ENCODE measurements around the gene LATS1.
"Not testable (repeated sequence)": the region's sequence is repeated elsewhere in the genome, so short reads cannot be mapped to it uniquely, and the experiment has no call there.

LATS1 gene

DNA sequence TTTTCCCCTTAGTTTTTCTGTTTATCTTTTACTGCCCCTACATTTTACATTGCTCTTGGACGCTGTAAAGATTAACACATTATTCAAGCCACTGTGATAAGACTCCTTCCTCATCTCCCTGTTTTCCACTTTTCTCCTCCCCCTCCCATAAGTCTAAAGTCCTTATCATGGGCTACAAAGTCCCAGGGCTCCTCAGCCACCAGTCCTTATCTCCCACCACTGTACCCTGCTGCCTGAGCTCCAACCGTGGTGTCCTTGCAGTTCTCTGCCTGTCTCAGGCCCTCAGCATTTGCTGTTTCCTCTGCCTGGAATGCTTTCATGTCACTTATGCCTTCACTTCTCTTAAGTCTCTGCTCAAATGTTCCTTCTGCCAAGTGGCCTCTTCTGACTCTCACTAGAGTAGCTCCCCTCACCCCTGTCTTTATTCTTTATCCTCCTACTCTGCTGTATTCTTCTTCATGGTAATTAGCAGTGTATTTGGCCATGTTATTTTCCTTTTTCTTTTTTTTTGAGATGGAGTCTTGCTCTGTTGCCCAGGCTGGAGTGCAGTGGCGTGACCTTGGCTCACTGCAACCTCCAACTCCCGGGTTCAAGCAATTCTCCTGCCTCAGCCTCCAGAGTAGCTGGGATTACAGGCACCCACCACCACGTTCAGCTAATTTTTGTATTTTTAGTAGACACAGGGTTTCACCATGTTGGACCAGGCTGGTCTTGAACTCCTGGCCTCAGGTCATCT is 10.8 kb upstream of the LATS1 start:
- DNase-seq = no peak

- no peak for DNase-seq
Observed at GRCh38 chr6:149727793-149728498, 10.0 kb upstream of the LATS1 start.

- DNase-seq = no peak
Observed at GRCh38 chr6:149725785-149726184, 7.9 kb upstream of the LATS1 start.

DNA sequence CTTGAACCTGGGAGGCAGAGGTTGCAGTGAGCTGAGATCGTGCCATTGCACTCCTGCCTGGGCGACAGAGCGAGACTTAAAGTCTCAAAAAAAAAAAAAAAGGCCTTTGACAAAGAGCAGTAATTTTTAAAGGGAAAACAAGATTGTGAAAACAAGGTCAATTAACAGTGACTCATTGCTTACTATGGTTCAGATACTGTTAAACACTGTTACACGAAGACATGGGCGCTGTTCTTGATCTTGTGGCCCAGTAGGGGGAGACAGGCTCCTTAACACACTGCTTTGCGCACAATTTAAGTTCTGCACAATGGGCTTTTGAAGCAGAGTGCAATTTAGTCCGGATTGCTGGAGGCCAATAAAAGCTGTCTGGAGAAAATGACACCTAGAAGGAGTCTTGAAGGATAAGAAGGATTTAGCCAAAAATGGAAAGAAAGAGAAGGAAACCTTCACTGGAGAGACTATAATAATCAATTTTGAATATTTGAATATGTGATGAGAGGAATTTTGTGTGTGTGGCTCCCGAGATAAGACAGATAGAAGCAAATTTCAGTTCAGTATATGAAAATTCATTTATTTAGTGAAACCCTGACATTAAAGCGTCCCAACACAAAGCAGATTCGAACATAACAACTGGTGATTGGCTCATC is 6.0 kb upstream of the LATS1 start:
- DNase-seq = no peak

- DNase-seq = no peak
Observed at GRCh38 chr6:149723262-149723661, 5.4 kb upstream of the LATS1 start.

DNA sequence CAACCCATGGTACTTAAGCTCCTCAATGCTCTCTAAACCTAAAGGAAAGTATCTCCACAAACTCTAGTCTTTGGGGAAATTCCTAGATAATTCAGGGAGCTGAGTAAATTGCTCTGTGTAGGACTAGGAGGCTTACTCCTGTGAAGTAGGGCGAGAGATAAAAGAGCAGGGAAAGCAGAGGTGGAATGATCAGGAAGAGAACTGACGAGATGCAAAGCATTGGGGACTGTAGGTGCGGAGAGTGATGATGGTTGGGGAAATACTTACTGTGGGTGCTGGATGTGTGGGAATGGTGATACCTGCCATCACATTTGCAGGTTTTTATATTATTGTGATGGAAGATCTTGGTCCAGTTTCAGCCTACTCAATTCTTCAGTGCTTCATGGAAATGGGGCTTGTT is 1.6 kb upstream of the LATS1 start:
- no peak for DNase-seq

DNA sequence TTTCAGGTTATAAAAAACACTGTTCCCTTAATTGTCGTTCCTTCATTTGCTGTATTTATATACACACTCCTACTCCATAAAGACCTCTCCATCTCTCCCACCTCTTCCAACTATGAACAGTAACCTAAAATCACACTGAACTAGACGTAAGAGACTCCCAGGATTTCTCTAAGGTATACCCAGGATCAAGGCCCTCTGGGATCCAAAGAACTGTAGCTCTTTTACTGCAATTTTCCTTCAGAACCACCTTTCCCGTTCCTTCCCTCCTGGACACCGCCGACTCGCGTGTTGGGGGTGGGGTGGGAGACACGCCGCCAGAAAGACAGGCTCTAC is 680 bp downstream of the LATS1 start:
- DNase-seq = no peak

DNA sequence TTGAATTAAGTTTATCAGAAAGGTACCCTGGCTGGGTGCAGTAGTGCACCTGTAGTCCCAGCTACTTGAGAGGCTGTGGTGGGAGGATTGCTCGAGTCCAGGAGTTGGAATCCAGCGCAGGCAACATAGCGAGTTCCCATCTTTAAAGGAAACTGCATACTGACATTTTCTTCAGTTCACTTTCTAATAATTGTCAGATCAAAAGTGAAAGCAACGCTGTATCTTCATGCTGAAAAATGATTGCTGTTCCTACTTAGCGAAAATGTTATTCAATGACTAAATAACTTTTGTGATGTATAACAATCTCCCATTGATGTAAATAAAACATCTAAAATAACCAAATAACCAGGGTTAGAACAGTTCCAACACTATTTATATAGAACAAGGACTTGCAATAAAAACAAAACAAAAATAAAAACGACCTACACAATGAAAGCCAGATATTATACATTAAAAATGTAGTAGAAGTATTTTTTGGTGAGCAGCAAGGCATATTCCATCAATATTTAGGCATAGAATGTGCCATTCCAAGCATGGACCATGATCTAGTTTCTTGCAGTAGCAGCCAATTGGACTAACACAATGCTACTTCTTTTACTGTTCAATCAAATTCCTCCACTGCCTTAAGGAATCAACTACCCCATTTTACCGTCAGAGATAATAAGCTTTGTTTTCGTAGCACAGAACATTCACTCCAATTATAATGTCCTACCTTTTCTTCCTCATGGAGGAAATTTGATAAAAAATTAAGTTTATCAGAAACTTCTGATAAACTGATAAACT is 1.5 kb downstream of the LATS1 start:
- DNase-seq = no peak

- no peak for DNase-seq
Observed at GRCh38 chr6:149714442-149714841, 3.5 kb downstream of the LATS1 start.

GRCh38 chr6:149711711-149712110 is 6.2 kb downstream of the LATS1 start:
- DNase-seq = no peak

GRCh38 chr6:149701714-149702113 is 16.2 kb downstream of the LATS1 start:
- DNase-seq = no peak

GRCh38 chr6:149699150-149699549 is 18.8 kb downstream of the LATS1 start:
- DNase-seq = no peak

DNA sequence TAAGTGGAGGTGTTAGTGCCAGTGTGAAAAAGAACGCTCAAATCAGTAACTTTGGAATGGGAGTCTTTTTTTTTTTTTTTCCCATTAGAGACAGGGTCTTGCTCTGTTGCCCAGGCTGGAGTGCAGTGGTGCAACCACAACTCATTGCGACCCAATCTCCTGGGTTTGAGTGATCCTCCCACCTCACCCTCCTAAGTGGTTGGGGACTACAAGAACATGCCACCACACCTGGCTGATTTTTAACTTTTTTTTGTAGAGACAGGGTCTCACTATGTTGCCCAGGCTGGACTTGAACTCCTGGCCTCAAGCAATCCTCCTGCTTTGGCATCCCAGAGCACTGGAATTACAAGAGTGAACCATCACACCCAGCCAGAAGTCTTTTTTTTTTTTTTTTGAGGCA is 19.7 kb downstream of the LATS1 start:
- no peak for DNase-seq

DNA sequence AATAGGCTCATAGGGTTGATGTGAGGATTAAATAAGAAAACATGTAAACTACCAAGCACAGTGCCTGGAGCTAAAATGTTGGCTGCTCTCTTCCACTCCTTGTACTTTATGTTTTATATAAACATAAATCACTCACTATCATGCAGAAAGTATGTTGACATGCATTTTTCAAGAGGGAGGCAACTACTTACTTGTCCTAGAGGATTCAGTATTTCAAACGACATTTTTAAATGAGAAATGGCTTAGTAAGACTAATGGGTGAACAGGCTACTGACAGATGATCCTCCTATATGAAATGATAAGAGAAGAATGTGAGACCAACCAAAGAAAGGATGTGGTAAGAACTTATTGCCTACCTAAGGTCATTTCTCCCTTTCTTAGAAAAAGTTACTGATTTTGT is 21.0 kb downstream of the LATS1 start:
- no peak for DNase-seq

GRCh38 chr6:149694921-149695320 is 23.0 kb downstream of the LATS1 start:
- DNase-seq = no peak

- no peak for DNase-seq
Observed at GRCh38 chr6:149691201-149691600, 26.7 kb downstream of the LATS1 start.

GRCh38 chr6:149686230-149686629 is 31.7 kb downstream of the LATS1 start:
- DNase-seq = no peak

GRCh38 chr6:149683256-149683859 is 34.5 kb downstream of the LATS1 start:
- DNase-seq = no peak

DNA sequence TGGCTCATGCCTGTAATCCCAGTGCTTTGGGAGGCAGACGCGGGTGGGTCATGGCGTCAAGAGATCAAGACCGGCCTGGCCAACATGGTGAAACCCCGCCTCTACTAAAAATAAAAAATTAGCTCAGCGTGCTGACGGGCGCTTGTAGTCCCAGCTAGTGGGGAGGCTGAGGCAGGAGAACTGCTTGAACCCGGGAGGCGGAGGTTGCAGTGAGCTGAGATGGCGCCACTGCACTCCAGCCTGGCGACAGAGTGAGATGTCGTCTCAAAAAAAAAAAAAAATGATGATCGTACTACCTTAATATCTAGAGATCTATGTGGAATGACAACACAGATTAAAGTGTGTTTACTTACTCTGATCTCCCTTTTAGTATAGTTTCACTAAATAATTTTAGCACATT is 36.1 kb downstream of the LATS1 start:
- not testable (repeated sequence) for DNase-seq

GRCh38 chr6:149681209-149681608 is 36.7 kb downstream of the LATS1 start:
- DNase-seq = no peak

- DNase-seq = no peak
Observed at GRCh38 chr6:149680503-149680902, 37.4 kb downstream of the LATS1 start.

DNA sequence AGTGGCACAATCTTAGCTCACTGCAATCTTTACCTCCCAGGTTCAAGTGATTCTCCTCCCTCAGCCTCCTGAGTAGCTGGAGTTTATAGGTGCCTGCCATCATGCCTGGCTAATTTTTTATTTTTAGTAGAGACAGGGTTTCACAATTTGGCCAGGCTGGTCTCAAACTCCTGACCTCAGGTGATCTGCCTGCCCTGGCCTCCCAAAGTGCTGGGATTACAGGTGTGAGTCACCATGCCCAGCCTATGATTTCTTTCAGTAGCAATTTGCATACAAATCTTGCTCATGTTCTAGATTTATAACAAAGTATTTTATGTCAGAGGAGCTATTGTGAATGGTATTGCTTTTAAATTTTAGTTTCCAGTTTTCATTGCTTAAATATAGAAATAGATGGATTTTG is 45.6 kb downstream of the LATS1 start:
- DNase-seq = not testable (repeated sequence)

GRCh38 chr6:149660028-149660427 is 57.9 kb downstream of the LATS1 start:
- DNase-seq = no peak

Measured in right forelimb (tissue), 1 donor.